Keratinocyte (primary cell): Measurements from ENCODE around the gene PRKAR1B. TPM values are rescaled to one million over a fixed set of nuclear protein-coding genes. Genes with fewer than 3 reads are reported as not detected.

Experiments
- DNase-seq: peaks from one replicate; pipeline ENCODE4 v3.0.0-alpha.2; 2011; ENCODE audit warnings: low read depth, missing footprints, low spot score
- FAIRE-seq: peaks from 2 replicates; lab custom pipeline; 2011; peaks lifted over from hg19 to GRCh38; lab: Jason Lieb, UNC
- H2AFZ ChIP-seq: 2 replicates; pipeline ENCODE4 v1.6.0; 2012; ENCODE audit warnings: low read length, control low read depth, inconsistent platforms; ENCODE audit not compliant: control insufficient read depth
- H3K27ac ChIP-seq: 2 replicates; pipeline ENCODE4 v1.5.1; 2011; ENCODE audit warnings: low read length; ENCODE audit not compliant: control insufficient read depth, insufficient read depth
- H3K27me3 ChIP-seq: 3 replicates; pipeline ENCODE4 v1.6.0; 2011; ENCODE audit warnings: low read length; ENCODE audit not compliant: control insufficient read depth, insufficient read depth; ENCODE audit errors: extremely low read depth
- H3K36me3 ChIP-seq, 2 experiments: 2 replicates in 1 of 2; 3 replicates in 1 of 2; pipeline ENCODE4 v1.5.1; 2011; ENCODE audit warnings: low read length in 2 of 2, mild to moderate bottlenecking in 1 of 2; ENCODE audit not compliant: control insufficient read depth in 2 of 2, insufficient read depth in 2 of 2; ENCODE audit errors: extremely low read depth in 1 of 2
- H3K4me1 ChIP-seq: 3 replicates; pipeline ENCODE4 v1.5.1; 2011; ENCODE audit warnings: low read length; ENCODE audit not compliant: control insufficient read depth, insufficient read depth; ENCODE audit errors: extremely low read depth
- H3K4me2 ChIP-seq: 3 replicates; pipeline ENCODE4 v1.6.0; 2011; ENCODE audit warnings: low read depth, low read length; ENCODE audit not compliant: control insufficient read depth, insufficient read depth; ENCODE audit errors: extremely low read depth
- H3K4me3 ChIP-seq, 3 experiments: fragments of 200-600 bp in 1 of 3; sonication (generic) in 1 of 3; 2 replicates in 2 of 3; 3 replicates in 1 of 3; pipeline ENCODE4 v1.5.1; 2011 to 2016; ENCODE audit warnings: low read length in 3 of 3, mild to moderate bottlenecking in 3 of 3, control low read depth in 2 of 3, inconsistent platforms in 1 of 3, low read depth in 1 of 3, mixed read lengths in 1 of 3, mixed run types in 1 of 3, moderate library complexity in 1 of 3; ENCODE audit not compliant: control insufficient read depth in 2 of 3, insufficient read depth in 2 of 3; ENCODE audit errors: extremely low read depth in 1 of 3
- H3K79me2 ChIP-seq: 2 replicates; pipeline ENCODE4 v1.6.0; 2012; ENCODE audit warnings: low read length; ENCODE audit not compliant: control insufficient read depth, insufficient read depth
- H3K9ac ChIP-seq: 3 replicates; pipeline ENCODE4 v1.6.0; 2011; ENCODE audit warnings: low read length; ENCODE audit not compliant: control insufficient read depth, insufficient read depth; ENCODE audit errors: extremely low read depth
- H3K9me1 ChIP-seq: 3 replicates; pipeline ENCODE4 v1.6.0; 2011; ENCODE audit warnings: low read length; ENCODE audit not compliant: control insufficient read depth, insufficient read depth; ENCODE audit errors: extremely low read depth
- H3K9me3 ChIP-seq: 2 replicates; pipeline ENCODE4 v1.5.1; 2012; ENCODE audit warnings: low read depth, low read length; ENCODE audit not compliant: control insufficient read depth
- H4K20me1 ChIP-seq: 3 replicates; pipeline ENCODE4 v1.6.0; 2011; ENCODE audit warnings: low read length; ENCODE audit not compliant: control insufficient read depth, insufficient read depth; ENCODE audit errors: extremely low read depth
- EZH2 ChIP-seq: IDR thresholded peaks from one replicate; pipeline ENCODE4 v1.6.1; 2012; ENCODE audit warnings: inconsistent platforms, mild to moderate bottlenecking, low read length, moderate library complexity
- dilution Hi-C: fragments of 300-500 bp; cut with MboI; formaldehyde crosslinking; loops from one replicate; pipeline ENCODE4 v1.7.0; 2020; ENCODE audit warnings: low sequenced_read_pairs; ENCODE audit not compliant: extremely low pct_ligation_motif_present
- polyA plus RNA-seq, 5 experiments: library from polyadenylated mRNA; depleted of rRNA in 3 of 5; stranded (reverse) in 3 of 5; stranded (forward) in 1 of 5; unstranded in 1 of 5; fragments of >200 nt; gene quantifications; 1 replicate in 1 of 5; 2 replicates in 3 of 5; 3 replicates in 1 of 5; pipeline versions ENCODE4 v1.2.1 to v1.2.3, GENCODE V29; 2011 to 2012; ENCODE audit warnings: missing spikeins in 2 of 5, low read depth in 1 of 5, low replicate concordance in 1 of 5
- TF ChIP-seq, protein P1 (sequence below), 3 experiments: IDR thresholded peaks in 1 of 3; conservative IDR thresholded peaks in 1 of 3; optimal IDR thresholded peaks in 1 of 3; 2 replicates in 2 of 3; 3 replicates in 1 of 3; pipeline versions ENCODE3 to v1.5.1; 2011; ENCODE audit warnings: low read length in 3 of 3, mild to moderate bottlenecking in 3 of 3, moderate library complexity in 2 of 3, control low read depth in 1 of 3, inconsistent platforms in 1 of 3; ENCODE audit not compliant: insufficient read depth in 2 of 3; ENCODE audit errors: extremely low read depth in 1 of 3

Gene PRKAR1B
- polyA plus RNA-seq, 1 donor (not counting 4 experiments of a cell fraction or from before 2014, with no cell fraction given): 10.8 TPM

DNA sequence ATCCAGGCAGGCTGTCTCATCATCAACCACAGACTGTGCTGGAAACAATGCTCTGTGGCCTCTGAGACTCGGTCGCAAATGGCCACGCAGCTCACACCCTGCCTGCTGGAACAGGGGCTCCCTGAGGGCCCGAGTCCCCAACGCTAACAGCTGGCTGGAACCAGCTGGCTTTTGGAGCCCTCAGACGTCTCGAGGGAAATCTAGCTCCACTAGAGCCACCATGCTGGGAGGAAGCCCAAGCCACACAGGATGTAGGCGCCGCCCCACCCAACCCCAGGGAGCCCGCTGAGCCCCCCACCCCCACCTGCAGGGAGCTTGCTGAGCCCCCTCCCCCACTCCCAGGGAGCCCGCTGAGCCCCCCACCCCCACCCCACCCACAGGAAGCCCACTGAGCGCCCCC is 186.1 kb downstream of the PRKAR1B start:
- H3K4me1 ChIP-seq: peaks cover 41% of the 10 kb centered on the region

DNA sequence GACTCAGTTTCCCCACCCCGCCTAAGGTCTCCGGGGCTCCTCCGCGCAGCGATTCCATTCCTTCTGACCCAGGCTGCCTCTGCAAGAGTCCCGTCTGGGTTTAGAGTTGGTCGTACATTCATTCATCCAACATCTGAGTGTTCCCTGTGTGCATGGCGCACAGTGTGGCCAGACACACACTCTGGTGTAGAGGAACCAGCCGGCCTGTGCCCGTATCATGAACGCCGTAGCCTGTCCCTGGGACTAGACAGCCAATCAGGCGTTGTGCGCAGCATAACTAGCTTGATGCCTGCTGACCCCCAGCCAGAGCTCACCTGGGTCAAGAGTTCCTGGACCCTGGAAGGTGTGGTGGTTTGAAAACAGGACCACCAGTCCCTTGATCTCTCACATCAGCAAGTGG is 186.5 kb downstream of the PRKAR1B start:
- H2AFZ ChIP-seq: no peak overlapping the region
- H3K36me3 ChIP-seq: no peaks in the 10 kb centered on the region
- no peak overlapping the region for H3K9ac ChIP-seq
- H3K9me1 ChIP-seq: no peaks in the 10 kb centered on the region
- no peaks in the 10 kb centered on the region for H3K79me2 ChIP-seq
- H3K4me3 ChIP-seq: no peak overlapping the region
- TF ChIP-seq, protein P1, sequence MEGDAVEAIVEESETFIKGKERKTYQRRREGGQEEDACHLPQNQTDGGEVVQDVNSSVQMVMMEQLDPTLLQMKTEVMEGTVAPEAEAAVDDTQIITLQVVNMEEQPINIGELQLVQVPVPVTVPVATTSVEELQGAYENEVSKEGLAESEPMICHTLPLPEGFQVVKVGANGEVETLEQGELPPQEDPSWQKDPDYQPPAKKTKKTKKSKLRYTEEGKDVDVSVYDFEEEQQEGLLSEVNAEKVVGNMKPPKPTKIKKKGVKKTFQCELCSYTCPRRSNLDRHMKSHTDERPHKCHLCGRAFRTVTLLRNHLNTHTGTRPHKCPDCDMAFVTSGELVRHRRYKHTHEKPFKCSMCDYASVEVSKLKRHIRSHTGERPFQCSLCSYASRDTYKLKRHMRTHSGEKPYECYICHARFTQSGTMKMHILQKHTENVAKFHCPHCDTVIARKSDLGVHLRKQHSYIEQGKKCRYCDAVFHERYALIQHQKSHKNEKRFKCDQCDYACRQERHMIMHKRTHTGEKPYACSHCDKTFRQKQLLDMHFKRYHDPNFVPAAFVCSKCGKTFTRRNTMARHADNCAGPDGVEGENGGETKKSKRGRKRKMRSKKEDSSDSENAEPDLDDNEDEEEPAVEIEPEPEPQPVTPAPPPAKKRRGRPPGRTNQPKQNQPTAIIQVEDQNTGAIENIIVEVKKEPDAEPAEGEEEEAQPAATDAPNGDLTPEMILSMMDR (optimal IDR thresholded peaks at IDR 0.05 in 1 of 3, IDR thresholded peaks at IDR 0.05 in 1 of 3, conservative IDR thresholded peaks at IDR 0.05 in 1 of 3; ENCODE audit: extremely low read depth in 1 of 3, insufficient read depth in 2 of 3, low read length in 3 of 3): no peak
- no peak for TF ChIP-seq EZH2
- FAIRE-seq: no peak
- H3K27ac ChIP-seq: no peak overlapping the region
- dilution Hi-C loops: no loop called here
- no peaks in the 10 kb centered on the region for H3K27me3 ChIP-seq
- DNase-seq: no peak
- H3K4me2 ChIP-seq: no peak overlapping the region
- peaks cover 41% of the 10 kb centered on the region for H3K4me1 ChIP-seq
- no peaks in the 10 kb centered on the region for H4K20me1 ChIP-seq
- no peaks in the 10 kb centered on the region for H3K9me3 ChIP-seq

More for the DNA sequence above, 186.1 kb downstream of the PRKAR1B start:
- Histone ChIP-seq H4K20me1 (no peaks in the 10 kb centered on the region), H3K36me3 (no peaks in the 10 kb centered on the region), H3K27me3 (no peaks in the 10 kb centered on the region), H3K4me2 (no peak overlapping the region), H3K79me2 (no peaks in the 10 kb centered on the region), H3K9ac (no peak overlapping the region), H2AFZ (no peak overlapping the region), H3K9me1 (no peaks in the 10 kb centered on the region), H3K4me3 (no peak overlapping the region), H3K9me3 (no peaks in the 10 kb centered on the region), H3K27ac (no peak overlapping the region)
- TF ChIP-seq, protein P1 (optimal IDR thresholded peaks at IDR 0.05 in 1 of 3, IDR thresholded peaks at IDR 0.05 in 1 of 3, conservative IDR thresholded peaks at IDR 0.05 in 1 of 3; ENCODE audit: extremely low read depth in 1 of 3, insufficient read depth in 2 of 3, low read length in 3 of 3): no peak
- no peak for TF ChIP-seq EZH2
- FAIRE-seq: no peak
- DNase-seq: no peak
- dilution Hi-C loops: no loop called here
